Measurements from ENCODE around the gene ANKH. TPM values are rescaled to one million over a fixed set of nuclear protein-coding genes. Genes with fewer than 3 reads are reported as not detected.
"Not testable (repeated sequence)": the region's sequence is repeated elsewhere in the genome, so short reads cannot be mapped to it uniquely, and the experiment has no call there.

The ANKH gene
- total and polyA plus RNA-seq, 8 donors, result 6.6 to 57.5 (median 10.6) TPM

GRCh38 chr5:14879937-14880589 is 8.5 kb upstream of the ANKH start:
- no peak overlapping the region for H3K27ac ChIP-seq
- DNase-seq, result peak in 1 of 4 donors; percentile 8
- intact Hi-C loops (cut with DNase I), result no loop called here
- no peaks in the 10 kb centered on the region for H3K9me3 ChIP-seq
- H3K27me3 ChIP-seq, result peaks cover 0 to 3% of the 10 kb centered on the region in 2 donors
- no peak for ATAC-seq
- no peaks in the 10 kb centered on the region for H3K4me1 ChIP-seq
- TF ChIP-seq CTCF (IDR thresholded peaks at IDR 0.05), result no peak
- no peak overlapping the region for H3K4me3 ChIP-seq
- no peaks in the 10 kb centered on the region for H3K36me3 ChIP-seq

GRCh38 chr5:14879393-14879792 is 7.8 kb upstream of the ANKH start:
- Histone ChIP-seq H3K27me3 (peaks cover 3 to 4% of the 10 kb centered on the region in 2 donors), H3K27ac (no peak overlapping the region), H3K36me3 (no peaks in the 10 kb centered on the region), H3K9me3 (no peaks in the 10 kb centered on the region), H3K4me3 (no peak overlapping the region), H3K4me1 (no peaks in the 10 kb centered on the region)
- DNase-seq (no peak), ATAC-seq (no peak)
- no peak for TF ChIP-seq CTCF (IDR thresholded peaks at IDR 0.05)
- intact Hi-C loops (cut with DNase I), result no loop called here

- H3K9me3 ChIP-seq; H3K4me3 ChIP-seq; intact Hi-C loops (cut with DNase I); ATAC-seq; DNase-seq; H3K27ac ChIP-seq; H3K36me3 ChIP-seq; H3K4me1 ChIP-seq: not testable (repeated sequence)
- peaks cover 3 to 15% of the 10 kb centered on the region in 2 donors for H3K27me3 ChIP-seq
Measured at GRCh38 chr5:14878192-14878591, 6.6 kb upstream of the ANKH start.

GRCh38 chr5:14876095-14876494 is 4.5 kb upstream of the ANKH start:
- Histone ChIP-seq H3K36me3 (no peaks in the 10 kb centered on the region), H3K4me3 (no peak overlapping the region), H3K4me1 (no peaks in the 10 kb centered on the region), H3K27me3 (peaks cover 3 to 30% of the 10 kb centered on the region in 2 donors), H3K9me3 (no peaks in the 10 kb centered on the region), H3K27ac (no peak overlapping the region)
- intact Hi-C loops (cut with DNase I), result no loop called here
- ATAC-seq (no peak), DNase-seq (no peak)
- no peak for TF ChIP-seq CTCF (IDR thresholded peaks at IDR 0.05)

GRCh38 chr5:14873790-14874189 is 2.2 kb upstream of the ANKH start:
- TF ChIP-seq CTCF (IDR thresholded peaks at IDR 0.05), result no peak
- ATAC-seq (no peak), DNase-seq (no peak)
- intact Hi-C loops (cut with DNase I), result no loop called here
- Histone ChIP-seq H3K27me3 (peaks cover 3 to 49% of the 10 kb centered on the region in 2 donors), H3K4me1 (peaks cover 0 to 17% of the 10 kb centered on the region in 2 donors), H3K9me3 (no peaks in the 10 kb centered on the region), H3K4me3 (no peak overlapping the region), H3K36me3 (no peaks in the 10 kb centered on the region), H3K27ac (no peak overlapping the region)

GRCh38 chr5:14873093-14873492 is 1.5 kb upstream of the ANKH start:
- intact Hi-C loops (cut with DNase I), result no loop called here
- no peaks in the 10 kb centered on the region for H3K36me3 ChIP-seq

More at GRCh38 chr5:14873093-14873492, 1.5 kb upstream of the ANKH start:
- H3K4me3 ChIP-seq, result peak overlapping the region in 1 of 2 donors; percentile 65
- no peak for TF ChIP-seq CTCF (IDR thresholded peaks at IDR 0.05)
- peaks cover 3 to 49% of the 10 kb centered on the region in 2 donors for H3K27me3 ChIP-seq
- ATAC-seq (no peak), DNase-seq (no peak)
- peaks cover 0 to 17% of the 10 kb centered on the region in 2 donors for H3K4me1 ChIP-seq
- H3K9me3 ChIP-seq, result no peaks in the 10 kb centered on the region
- no peak overlapping the region for H3K27ac ChIP-seq

Measured in left lung (tissue), 10 donors.